Thyroid gland (tissue), 4 donors: Measurements from ENCODE around the gene MYLK3.

ENCODE experiments used
- CTCF ChIP-seq, 6 experiments: fragments of 200-600 bp in 3 of 6; fragments of 450-650 bp in 3 of 6; sonication (generic) in 3 of 6; IDR thresholded peaks; one replicate each; pipeline ENCODE4 v1.5.1; 2016 to 2019; ENCODE audit warnings: antibody characterized with exemption in 6 of 6, mild to moderate bottlenecking in 2 of 6, inconsistent platforms in 1 of 6, moderate library complexity in 1 of 6
- POLR2A ChIP-seq, 2 donors: fragments of 450-650 bp; IDR thresholded peaks; one replicate each; pipeline ENCODE4 v1.6.1; 2017; ENCODE audit warnings: antibody characterized with exemption in 2 of 2, mild to moderate bottlenecking in 2 of 2, moderate library complexity in 1 of 2

- no peak for TF ChIP-seq CTCF (IDR thresholded peaks at IDR 0.05)
- TF ChIP-seq POLR2A (IDR thresholded peaks at IDR 0.05), result no peak
These were observed 46.5 kb downstream of the MYLK3 start for GRCh38 chr16:46701615-46702014.
